ENCODE measurements around the gene RPTOR. TPM values are rescaled to one million over a fixed set of nuclear protein-coding genes. Genes with fewer than 3 reads are reported as not detected.
"Not testable (repeated sequence)": the region's sequence is repeated elsewhere in the genome, so short reads cannot be mapped to it uniquely, and the experiment has no call there.

RPTOR gene
- total RNA-seq, 1 donor from 2014 or later: 19.6 TPM

DNA sequence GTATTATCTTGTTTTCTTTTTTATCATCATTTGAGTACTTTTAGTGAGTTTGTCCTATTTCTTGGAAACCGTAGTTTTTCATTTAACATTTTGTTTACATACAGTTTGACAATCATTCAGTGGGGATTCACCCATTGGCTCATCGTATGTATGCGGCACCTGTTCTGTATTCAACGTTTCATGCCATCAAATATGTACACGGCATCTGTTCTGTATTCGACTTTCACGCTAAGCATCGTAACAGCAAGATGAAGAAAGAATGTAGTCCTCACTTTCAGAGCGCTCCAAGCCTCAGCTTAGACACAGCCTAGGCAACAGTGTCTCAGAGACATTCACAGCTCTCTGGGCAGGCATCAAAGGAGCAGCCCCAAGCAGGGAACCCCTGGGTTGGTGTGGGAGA lies 269.9 kb downstream of the RPTOR start:
- no peak for DNase-seq (ENCODE audit: low read depth, low spot score)

DNA sequence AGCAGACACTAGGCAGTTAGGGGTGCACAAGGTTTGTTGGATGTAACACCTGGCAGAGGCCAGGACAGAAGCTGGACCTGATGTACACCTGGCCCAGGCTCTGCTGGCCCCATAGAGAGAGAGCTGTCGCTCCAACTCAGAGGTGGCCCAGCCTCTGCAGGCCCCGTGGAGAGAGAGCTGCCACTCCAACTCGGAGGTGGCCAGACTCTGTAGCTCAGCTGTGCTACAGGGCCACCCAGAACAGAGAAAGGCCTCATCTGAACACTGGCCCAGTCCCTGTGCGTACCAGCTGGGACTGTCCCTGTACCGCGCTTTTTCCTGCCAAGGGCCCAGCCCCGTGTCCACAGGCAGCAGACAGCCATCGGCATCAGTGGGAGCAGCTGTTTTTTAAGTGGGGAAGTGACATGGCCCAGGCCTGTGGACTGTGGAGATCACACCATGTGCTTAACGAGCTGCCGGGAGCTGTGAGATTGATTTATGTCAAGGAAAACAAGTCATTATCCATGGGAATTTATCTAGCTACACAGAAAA lies 270.6 kb downstream of the RPTOR start:
- no peak for DNase-seq (ENCODE audit: low read depth, low spot score)

DNA sequence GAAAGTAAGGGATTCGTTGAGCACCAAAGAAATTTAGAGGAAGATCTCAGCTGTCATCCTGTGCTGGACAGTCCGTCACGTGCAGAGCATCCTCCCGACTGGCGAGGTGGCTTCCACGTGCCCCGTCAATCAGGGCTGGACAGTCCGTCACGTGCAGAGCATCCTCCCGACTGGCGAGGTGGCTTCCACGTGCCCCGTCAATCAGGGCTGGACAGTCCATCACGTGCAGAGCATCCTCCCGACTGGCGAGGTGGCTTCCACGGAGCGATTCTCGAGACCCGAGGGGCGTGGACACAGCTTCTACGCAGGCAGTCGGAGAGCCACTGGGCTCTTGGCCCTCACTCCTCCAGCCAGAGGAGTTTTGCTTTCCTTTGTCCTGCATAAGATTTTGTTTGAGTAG lies 271.1 kb downstream of the RPTOR start:
- not testable (repeated sequence) for DNase-seq (ENCODE audit: low read depth, low spot score)

DNA sequence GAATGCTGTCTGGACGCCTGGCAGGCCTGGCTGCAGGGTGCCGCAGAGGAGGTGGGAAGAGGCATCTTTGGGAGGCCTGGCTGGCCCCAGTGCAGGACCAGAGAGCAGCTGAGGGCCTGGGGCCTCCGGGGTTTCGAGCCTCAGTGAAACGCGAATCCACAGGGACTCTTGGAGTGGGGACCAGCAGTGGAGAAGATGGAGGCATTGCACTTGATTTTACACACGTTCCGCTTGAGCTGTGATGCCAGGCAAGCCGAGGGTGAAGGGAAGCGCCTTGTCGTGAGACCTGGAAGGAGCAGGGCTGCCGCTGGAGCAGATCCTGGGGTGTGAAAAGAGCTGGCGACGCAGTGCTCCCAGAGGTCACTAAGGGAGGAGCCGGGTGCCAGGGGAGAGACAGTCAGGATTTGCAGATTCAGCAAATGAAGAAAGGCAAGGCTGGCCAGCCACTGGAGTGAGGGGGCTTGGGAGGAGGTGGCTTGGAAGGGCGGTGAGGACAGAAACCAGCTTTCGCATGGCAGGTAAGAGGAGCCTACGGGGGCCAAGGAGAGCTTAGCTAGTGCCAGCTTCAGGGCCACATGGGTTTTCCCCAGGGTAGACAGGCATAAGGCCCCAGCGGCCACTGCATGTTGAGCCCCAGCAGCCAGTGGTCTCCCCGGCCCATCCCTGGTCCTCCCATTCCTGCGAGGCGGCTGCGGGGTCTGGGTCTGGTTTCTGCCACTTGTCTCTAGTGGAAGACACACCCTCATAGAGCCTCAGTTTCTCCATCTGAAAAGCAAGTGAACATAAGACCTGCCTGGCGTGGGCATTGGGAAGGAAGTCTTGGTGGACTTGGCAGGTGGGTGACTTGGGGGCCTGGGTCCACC lies 271.8 kb downstream of the RPTOR start:
- DNase-seq (ENCODE audit: low read depth, low spot score): no peak

DNA sequence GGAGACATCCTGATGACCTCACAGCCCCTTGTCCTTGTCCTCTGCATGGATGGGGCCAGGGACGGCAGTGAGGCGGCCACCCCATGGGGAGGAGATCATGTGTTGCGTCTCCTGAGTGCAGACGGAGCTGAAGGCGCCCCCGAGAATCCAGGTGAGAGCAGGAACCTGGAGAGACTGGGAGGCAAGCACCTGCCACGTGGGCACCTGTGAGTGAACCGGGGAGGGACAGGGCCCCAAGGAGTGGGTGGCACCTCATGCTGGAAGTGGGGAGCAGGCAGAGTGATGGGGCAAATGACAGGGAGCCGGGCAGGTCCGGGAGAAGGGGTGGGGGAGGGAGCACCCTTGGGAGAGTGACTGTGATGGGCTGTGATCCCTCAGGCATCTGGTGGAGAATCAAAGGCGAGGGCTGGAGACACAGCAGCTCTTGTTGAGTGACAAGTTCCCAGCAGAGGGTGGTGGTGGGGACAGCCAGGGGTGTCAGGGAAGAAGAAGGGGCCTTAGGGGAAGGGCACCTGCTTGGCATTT lies 272.7 kb downstream of the RPTOR start:
- DNase-seq (ENCODE audit: low read depth, low spot score): no peak

DNA sequence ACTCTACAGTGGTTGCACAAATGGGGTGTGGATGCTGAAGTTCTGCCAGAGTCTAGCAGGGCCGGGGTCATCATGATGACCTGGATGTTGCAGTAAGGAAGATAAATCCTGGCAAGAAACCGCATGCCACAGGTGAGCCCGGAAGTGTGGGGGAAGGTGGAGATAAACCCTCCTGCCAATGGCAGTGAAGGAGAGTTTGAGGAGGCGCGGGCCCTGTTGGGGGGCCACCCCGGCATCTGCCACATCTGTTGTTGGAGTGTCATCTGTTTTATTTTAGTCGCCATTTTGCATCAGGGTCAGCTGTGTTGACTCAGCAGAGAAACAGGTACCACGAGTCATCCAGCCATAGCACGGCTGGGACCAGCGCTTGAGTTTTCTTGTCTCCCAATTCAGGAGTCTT lies 273.2 kb downstream of the RPTOR start:
- no peak for DNase-seq (ENCODE audit: low read depth, low spot score)

DNA sequence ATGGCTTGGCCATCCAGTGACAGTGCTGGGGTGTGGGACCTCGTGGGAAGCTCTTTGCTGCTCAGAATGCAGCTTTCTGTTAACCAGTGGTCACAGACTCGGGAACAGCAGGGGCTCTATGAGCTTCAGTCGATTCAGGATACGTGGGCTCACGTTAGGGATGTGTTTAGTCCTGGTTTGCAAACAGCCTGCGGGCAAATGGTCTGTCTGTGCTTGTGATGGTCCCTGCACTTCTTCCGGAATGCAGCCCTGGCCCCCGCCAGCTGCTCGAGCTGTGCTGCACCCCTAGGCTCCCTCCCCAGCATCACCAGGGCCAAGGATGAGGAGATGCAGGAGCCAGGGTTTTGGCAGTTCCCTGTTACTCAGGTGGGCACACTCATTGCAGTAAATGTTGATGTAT lies 274.2 kb downstream of the RPTOR start:
- no peak for DNase-seq (ENCODE audit: low read depth, low spot score)

DNA sequence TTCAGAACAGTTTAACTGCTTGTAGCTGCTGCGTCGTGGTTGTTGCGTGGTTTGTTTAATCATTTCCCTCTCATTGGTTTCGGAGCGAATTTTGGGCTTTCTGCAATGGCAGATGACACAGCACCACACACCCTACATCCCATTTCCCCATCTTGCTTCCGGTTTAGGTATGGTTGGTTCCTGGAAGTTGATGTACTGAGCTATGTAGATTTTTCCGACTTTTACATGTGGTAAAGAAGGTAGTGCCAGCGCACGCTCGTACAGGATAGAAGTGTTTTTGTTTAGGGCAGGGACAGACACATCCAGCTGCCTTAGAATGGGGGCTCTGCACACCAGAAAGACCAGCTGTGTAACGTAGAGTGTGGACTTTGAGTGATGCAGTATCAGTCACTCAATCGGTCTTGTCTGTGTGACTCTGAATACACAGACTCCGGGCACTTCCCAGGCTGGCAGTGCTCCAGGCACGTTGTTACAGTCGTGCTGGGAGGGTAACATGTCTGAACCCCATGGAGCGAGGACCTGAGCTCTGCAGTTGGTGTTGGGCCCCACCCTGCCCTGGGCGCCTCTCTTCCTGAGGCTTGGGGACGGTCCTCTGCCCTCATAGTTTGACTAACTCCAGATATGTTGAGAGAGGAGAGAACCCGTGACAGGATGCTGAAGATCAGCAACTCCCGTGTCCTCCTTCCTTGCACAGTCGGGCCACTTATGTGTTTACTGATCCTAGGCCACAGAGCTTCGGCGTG lies 275.0 kb downstream of the RPTOR start:
- no peak for DNase-seq (ENCODE audit: low read depth, low spot score)

DNA sequence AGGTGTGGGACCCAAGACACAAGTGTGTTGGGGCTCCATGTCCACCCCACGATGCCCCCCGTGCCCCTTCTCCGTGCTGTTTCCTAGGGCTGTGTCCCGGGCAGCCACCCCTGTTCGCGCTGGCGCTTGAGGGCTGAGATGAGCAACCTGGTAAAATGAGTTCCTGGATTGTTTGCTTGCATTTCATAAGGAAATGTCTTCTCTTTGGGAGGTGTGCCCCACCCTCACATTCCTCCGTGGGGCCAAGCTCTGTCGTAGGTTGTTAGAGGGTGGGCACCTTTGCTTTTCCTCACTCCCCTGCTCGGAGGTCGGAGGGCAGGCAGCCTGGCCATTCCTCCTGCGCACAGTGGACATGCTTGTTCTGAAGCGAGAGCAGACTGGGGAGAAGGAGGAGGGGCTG lies 275.7 kb downstream of the RPTOR start:
- DNase-seq (ENCODE audit: low read depth, low spot score): no peak

DNA sequence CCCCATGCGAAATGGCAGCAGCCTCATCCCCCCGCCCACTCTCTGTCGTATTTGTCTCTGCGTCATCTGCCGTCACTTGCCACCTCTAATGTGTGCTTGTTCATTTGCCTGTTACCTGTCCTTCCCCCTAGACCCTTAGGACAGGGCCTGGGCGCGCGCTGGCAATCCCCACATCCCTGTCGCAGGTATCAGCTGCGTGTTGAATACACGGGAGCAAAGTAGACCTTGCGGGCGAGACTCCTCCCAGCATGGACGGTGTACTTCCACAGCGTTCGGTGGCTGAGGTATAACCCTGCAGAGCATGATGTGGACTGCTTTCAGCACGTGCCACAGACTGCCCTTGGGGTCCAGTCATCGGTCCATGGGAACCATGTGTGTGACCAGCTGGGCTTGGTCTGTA lies 276.9 kb downstream of the RPTOR start:
- no peak for DNase-seq (ENCODE audit: low read depth, low spot score)

DNA sequence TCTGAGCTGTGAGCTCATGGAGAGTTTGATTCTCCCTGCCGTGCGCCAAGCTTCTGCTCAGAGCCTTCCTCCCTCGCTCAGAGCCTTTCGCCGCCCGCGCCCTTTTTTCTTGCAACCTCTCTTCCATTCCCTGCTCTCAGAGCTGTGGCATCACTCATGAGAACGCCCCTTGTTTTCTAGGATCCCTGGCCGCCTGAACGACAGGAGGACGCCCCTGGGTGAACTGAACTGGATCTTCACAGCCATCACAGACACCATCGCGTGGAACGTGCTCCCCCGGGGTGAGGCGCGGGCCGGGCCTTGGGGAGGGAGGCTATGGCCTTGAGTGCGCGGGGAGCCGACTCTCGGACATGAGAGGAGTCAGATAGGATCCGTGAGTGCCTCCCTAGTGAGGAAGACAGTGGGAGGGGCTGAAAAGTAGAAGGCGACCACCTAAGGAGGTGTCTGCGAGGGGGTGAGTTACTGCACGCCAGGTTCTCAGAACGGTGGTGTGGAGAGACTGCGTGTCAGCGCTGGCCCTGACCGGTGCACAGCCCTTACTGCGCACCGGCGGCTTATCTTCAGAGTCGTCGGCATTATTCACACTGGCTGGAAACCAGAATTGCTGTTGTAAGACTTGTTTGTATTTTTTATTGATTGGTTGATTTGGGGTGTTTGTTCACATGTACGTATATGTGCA lies 277.5 kb downstream of the RPTOR start:
- DNase-seq (ENCODE audit: low read depth, low spot score): no peak

DNA sequence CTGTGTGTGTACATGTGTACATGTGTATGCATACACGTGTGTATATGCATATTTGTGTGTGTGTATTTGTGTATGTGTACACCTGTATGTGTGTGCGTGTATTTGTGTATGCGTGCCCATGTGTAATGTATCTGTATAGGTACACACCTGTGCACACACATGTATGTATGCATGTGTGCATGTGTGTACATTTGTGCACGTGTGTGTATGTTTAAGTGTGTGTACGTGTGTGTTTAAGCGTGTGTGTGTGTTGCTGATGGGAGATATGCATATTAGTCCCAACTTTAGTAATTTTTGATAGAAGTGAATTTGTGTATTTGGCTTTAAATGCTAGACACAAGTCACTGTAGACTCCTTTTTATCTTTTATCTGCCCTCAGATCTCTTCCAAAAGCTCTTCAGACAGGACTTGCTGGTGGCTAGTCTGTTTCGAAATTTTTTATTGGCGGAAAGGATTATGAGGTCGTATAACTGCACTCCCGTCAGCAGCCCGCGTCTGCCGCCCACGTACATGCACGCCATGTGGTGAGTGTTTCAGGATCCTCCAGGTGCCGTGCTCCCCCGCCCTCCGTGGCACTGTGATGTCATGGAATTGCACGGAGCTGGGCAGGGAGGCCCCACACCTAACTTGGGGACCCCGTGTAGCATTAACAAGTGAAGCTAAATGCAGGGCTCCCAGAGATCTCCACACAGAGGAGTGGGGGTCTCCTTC lies 278.2 kb downstream of the RPTOR start:
- no peak for DNase-seq (ENCODE audit: low read depth, low spot score)

DNA sequence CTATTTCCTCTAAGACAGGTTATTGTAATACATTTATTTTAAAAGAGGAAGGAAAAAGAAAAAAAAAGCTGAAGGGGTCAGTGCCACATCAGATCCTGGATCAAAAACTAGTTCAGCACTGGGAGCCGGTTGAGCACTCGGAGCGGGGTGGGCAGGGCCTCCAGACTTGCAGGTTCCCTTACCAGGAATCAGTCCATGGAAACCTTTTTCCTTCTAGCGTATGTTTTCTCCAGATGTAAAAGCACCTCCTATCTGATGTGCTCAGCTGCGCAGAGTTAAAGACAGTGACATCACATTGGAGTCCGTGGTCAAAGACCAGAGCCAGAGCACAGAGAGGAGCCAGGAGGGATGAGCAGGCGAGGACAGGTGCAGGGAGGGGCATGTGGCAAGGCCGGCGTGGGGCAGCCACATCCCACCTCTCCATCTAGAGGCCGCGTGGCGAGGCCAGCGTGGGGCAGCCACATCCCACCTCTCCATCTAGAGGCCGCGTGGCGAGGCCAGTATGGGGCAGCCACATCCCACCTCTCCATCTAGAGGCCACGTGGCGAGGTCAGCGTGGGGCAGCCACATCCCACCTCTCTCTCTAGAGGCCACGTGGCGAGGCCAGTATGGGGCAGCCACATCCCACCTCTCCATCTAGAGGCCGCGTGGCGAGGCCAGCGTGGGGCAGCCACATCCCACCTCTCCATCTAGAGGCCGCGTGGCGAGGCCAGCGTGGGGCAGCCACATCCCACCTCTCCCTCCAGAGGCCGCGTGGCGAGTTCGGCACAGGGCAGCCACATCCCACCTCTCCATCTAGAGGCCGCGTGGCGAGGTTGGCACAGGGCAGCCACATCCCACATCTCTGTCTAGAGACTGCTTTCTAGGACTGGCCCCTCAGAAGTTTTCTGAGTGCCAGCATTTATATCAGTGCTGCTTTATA lies 280.2 kb downstream of the RPTOR start:
- no peak for DNase-seq (ENCODE audit: low read depth, low spot score)

DNA sequence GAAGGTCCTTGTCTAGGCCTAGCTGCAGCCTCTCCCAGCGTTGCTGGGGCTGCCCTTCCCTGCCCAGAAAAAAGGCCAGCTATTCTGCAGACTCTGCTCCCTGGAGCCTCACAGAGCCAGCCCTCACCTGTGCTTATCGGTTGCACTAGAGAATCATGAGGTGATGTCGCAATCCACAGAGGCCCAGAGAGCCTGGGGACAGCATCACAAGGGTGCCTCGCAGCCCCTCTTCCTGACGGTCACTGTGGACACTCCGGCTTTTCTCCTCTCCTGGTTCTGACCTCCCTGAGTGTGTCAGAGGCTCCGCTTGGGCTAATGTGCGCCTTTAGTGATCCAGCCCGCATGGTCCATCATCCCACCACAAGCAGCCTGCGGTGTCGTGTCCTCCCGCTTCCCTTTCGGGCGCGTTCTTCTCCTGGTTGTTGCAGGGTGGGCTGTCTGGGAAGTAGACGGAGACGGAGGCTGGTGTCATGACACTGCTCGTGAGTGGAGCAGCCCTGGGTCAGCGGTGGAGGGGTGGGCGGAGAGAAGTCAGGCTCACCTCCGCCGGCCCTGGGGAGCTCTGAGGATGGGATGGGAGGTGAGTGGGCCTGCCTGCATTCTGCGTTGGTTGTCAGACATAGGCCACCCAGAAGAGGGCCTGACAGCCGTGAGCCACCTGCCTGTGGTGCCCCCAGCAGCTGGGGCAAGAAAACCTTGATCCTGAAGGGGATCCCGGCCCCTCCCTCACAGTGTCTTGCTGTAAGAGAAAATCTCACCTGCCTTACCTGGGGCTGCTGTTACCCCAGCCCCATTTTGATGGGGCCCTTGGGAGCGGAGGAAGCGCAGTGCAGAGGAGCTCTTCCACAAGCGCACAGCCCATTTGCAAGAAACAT lies 281.1 kb downstream of the RPTOR start:
- no peak for DNase-seq (ENCODE audit: low read depth, low spot score)

DNA sequence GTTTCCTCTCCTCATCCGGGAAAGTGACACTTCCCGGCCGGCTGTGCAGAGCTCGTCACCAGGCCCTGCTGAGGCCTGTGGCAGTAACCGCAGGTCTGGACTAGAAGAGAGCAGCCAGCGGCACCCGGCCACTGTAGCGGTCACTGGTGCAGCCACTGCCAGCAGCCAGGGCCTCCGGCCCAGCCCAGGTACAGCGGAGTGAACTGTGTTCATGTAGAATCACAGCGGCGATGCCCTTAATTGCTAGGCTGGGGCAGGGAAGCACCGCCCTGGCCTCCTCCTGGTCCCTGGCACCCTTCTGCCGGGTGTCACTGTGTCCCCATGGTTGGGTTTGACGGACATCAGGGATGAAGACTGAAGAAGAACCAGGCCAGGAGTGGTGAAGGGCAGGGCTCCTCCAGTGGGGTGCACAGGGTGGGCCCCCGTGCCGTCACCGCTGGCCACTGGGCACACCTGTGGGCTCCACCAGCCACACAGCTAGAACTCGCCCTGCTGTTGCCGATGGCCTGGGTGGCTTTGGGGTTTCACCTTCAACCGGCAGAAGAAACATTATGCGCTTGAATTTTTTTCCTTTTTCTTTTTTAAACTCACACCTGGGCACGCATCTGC lies 281.8 kb downstream of the RPTOR start:
- DNase-seq (ENCODE audit: low read depth, low spot score): no peak

DNA sequence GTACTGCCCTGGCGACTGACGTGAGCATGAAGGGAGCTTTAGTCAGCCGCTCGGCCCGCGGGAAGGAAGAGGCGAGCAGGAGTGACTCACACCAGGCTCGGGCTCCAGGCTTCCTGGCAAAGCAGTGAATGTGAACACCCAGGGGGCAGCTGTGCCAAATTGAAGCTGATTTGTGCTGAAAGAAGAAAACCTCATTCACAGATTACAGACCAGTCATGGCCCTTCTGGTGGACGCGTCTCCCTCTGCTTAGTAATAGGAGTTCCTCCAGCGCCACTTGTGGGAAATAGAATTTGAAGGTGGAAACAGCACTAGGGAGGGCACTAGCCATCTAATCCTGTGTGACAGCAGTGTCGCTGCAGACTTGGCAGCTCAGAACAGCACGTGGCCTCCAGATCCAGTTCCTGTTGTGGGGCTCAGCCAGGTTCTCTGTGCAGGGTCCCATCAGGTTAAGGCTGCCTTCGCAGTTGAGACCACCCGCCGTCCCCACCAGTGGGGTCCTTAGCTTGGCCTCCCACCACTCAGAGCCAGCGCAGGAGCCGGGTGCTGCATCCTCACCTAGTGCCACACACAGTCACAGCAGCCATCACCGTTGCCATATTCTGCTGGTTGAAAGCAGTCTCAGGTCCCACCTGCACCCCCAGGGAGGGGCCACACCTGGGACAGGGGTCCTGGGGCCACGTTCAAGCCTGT lies 282.5 kb downstream of the RPTOR start:
- peak; percentile 88 for DNase-seq (ENCODE audit: low read depth, low spot score)

DNA sequence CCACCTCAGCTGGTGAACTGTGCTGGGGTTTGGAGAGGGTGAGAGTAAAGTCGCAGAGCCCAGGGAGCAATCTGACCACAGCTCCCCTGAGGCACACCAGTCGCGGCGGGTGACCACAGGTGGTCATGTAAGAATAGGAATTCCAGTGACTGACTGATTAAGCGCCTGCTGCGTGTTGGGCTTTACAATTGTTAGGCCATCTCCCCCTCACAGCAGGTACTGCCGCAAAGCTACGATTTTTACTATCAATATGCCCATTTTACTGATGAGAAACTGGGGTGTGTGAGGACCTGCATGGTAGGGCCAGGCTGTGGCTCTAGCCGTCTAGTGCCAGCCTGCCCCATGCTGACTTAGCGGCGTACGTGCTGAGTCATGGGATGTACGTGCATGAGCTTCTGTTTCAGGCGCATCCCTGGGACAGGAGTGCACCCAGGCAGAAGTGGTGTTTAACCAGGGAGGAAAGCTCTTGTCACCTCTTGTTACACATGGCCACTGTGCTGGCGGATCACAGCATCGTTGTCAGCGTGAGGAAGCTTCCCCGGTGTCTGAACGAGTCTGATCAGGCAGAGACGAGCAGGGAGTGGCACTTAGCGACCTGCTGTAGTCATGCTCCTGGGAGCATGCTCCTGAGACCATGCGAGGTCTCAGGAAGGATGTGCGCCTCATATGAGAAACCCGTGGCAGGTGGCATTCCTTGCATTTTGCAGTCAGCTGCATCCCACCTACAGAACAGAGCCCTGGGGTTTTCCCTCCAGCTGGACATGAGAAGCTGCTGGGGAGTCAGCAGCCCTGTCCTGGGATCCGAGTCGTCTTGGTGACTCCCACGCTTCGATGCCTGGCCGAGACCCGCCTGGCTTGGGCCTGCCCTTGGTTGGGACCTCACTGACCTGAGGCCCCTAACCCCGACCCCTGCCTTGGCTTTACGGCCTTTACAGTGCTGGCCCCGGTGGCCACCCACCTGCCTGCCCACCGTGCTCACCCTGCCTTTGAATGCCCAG lies 283.3 kb downstream of the RPTOR start:
- no peak for DNase-seq (ENCODE audit: low read depth, low spot score)
